PFSK-1 (cell line): ENCODE results near the gene CNIH3.

Source experiments
- FOXP2 ChIP-seq: optimal IDR thresholded peaks from 2 replicates; pipeline ENCODE3; 2011; ENCODE audit warnings: borderline replicate concordance, control low read depth, inconsistent platforms; ENCODE audit not compliant: insufficient read depth; ENCODE audit errors: extremely low read length, extremely low read depth
- POLR2AphosphoS5 ChIP-seq: IDR thresholded peaks from 2 replicates; pipeline ENCODE4 v1.6.1; 2012; ENCODE audit warnings: low read depth, mild to moderate bottlenecking, control low read depth, low read length, moderate library complexity
- SIN3A ChIP-seq: IDR thresholded peaks from 2 replicates; pipeline ENCODE4 v1.6.1; 2012; ENCODE audit warnings: mild to moderate bottlenecking, low read length, moderate library complexity, borderline replicate concordance; ENCODE audit not compliant: insufficient read depth
- TAF1 ChIP-seq: IDR thresholded peaks from 2 replicates; pipeline ENCODE4 v1.6.1; 2012; ENCODE audit warnings: low read length, control low read depth, borderline replicate concordance; ENCODE audit not compliant: insufficient read depth
- TF ChIP-seq, protein P1 (sequence below), 2 experiments: IDR thresholded peaks; 2 replicates each; pipeline versions ENCODE4 v1.6.1 to v1.8.0; 2011 to 2012; ENCODE audit warnings: low read depth in 2 of 2, low read length in 2 of 2, control low read depth in 1 of 2, inconsistent platforms in 1 of 2, mild to moderate bottlenecking in 1 of 2, moderate library complexity in 1 of 2; ENCODE audit not compliant: insufficient read depth in 1 of 2

Gene CNIH3

DNA sequence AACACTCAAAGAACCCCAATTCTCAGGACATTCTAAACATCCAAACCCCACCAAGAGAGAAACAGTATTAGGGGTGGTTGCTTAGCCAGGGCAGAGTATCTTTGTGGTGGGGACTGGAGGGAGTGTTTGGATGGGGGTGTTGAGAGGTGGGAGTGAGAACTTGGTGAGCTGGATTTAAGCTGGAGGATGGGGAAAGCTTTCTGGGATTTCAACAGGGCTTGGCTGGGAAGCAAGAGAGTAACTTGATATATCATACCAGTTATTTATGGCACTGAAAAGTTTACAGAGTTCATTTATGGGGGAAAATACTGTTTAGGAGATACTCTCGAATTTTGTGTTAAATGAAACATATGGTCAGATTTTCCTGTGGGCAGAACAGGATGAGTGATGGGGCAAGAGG lies 6.8 kb upstream of the CNIH3 start:
- TF ChIP-seq FOXP2, result no peak
- no peak for TF ChIP-seq SIN3A

GRCh38 chr1:224612246-224612645 lies 3.9 kb upstream of the CNIH3 start:
- TF ChIP-seq, protein P1, sequence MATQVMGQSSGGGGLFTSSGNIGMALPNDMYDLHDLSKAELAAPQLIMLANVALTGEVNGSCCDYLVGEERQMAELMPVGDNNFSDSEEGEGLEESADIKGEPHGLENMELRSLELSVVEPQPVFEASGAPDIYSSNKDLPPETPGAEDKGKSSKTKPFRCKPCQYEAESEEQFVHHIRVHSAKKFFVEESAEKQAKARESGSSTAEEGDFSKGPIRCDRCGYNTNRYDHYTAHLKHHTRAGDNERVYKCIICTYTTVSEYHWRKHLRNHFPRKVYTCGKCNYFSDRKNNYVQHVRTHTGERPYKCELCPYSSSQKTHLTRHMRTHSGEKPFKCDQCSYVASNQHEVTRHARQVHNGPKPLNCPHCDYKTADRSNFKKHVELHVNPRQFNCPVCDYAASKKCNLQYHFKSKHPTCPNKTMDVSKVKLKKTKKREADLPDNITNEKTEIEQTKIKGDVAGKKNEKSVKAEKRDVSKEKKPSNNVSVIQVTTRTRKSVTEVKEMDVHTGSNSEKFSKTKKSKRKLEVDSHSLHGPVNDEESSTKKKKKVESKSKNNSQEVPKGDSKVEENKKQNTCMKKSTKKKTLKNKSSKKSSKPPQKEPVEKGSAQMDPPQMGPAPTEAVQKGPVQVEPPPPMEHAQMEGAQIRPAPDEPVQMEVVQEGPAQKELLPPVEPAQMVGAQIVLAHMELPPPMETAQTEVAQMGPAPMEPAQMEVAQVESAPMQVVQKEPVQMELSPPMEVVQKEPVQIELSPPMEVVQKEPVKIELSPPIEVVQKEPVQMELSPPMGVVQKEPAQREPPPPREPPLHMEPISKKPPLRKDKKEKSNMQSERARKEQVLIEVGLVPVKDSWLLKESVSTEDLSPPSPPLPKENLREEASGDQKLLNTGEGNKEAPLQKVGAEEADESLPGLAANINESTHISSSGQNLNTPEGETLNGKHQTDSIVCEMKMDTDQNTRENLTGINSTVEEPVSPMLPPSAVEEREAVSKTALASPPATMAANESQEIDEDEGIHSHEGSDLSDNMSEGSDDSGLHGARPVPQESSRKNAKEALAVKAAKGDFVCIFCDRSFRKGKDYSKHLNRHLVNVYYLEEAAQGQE (IDR thresholded peaks at IDR 0.05; ENCODE audit: insufficient read depth in 1 of 2, low read depth in 2 of 2, low read length in 2 of 2), result no peak
- no peak for TF ChIP-seq FOXP2
- TF ChIP-seq SIN3A, result no peak
- no peak for TF ChIP-seq POLR2AphosphoS5
- TF ChIP-seq TAF1, result no peak

- TF ChIP-seq TAF1 (no peak), FOXP2 (no peak)
Measured at GRCh38 chr1:224613486-224613885, 2.6 kb upstream of the CNIH3 start.

DNA sequence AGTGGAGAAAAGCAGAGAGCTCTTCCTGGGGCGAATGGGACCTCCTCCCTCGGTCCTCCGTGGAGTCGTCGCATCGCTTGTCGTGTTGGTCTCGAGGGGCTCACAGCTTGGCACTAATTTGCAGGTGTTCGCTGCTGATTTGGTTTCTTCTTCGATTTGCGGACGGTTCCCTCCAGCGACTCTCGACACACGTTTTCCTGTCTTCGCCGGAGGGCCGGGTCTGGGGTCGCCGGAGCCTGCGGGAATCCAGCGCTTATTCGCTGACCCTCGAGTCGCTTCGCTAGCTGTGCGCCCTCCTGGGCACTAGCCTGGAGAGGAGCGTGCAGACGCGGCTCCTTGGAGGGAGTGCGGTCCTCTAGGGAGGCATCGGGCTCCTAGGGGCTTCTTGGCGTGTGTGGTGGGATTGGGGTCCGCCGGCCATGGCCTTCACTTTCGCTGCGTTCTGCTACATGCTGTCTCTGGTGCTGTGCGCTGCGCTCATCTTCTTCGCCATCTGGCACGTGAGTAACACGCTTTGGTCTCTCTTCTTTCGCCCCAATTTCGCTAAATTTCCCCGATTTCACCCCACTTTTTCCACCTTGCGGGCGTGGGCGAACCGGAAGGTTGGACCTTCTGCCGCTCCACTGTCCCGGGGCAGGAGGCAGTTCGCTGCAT lies 766 bp downstream of the CNIH3 start:
- TF ChIP-seq SIN3A (no peak), POLR2AphosphoS5 (no peak), FOXP2 (no peak), TAF1 (no peak)
- TF ChIP-seq, protein P1 (IDR thresholded peaks at IDR 0.05; ENCODE audit: insufficient read depth in 1 of 2, low read depth in 2 of 2, low read length in 2 of 2), result no peak

DNA sequence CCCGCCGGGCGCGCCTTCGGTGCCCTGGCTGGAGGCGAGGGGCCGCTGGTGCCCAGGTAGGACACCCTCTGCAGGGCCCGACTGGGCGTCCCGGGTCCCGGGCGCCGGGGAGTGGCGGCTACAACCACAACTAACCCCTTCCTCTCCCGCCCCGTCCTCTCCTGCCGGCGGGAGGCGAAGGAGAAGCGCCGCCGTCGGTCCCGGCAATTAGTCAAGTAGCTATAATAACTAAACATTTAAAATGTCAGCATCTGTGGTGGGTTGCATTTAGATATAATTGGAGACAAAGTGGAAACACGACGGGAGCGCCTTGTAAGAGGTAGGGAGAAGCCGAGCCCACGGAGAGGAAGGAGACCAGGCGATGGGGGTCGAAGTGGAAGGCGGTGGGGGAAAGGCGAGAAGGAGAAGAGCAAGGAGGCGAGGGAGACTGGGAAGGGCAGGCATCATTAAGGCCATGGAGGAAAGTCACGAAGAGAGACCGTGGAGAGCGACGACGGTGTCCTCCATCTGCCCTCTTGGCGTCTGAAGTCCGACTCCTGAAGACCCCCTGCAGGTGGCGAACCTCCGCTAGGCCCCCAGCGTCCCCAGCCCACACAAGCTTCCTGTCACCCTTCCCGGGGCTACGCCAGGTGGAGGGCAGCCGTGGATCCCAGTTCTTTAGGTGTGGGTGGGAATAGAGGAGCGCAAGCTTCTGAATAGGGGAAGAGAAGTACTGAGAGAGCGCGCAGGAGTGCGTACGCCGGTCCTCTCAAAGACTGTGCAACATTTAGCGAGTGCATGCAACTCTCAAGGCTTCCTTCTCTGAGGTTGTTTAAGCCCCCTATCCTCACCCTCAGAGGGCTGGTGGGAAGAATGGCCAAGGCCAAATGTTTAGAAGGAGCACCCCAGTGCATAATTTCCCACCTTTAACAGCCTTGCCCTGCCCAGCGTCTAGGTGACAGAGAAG lies 1.6 kb downstream of the CNIH3 start:
- no peak for TF ChIP-seq SIN3A
- TF ChIP-seq POLR2AphosphoS5, result no peak
- TF ChIP-seq, protein P1 (IDR thresholded peaks at IDR 0.05; ENCODE audit: insufficient read depth in 1 of 2, low read depth in 2 of 2, low read length in 2 of 2), result no peak
- no peak for TF ChIP-seq TAF1
- TF ChIP-seq FOXP2, result no peak

GRCh38 chr1:224619209-224619608 lies 3.1 kb downstream of the CNIH3 start:
- TF ChIP-seq TAF1 (no peak), POLR2AphosphoS5 (no peak), FOXP2 (no peak), SIN3A (no peak)
- TF ChIP-seq, protein P1 (IDR thresholded peaks at IDR 0.05; ENCODE audit: insufficient read depth in 1 of 2, low read depth in 2 of 2, low read length in 2 of 2), result no peak
